Fibroblast of lung (primary cell): ENCODE data around the gene SLCO1B3.
A peak's percentile ranks its signal among the peaks of the same experiment; 100 is the strongest.

Source experiments
- CTCF ChIP-seq, 2 donors: IDR thresholded peaks in 1 of 2; conservative IDR thresholded peaks in 1 of 2; 1 replicate in 1 of 2; 2 replicates in 1 of 2; pipeline ENCODE4 v1.5.1; 2011 to 2012; ENCODE audit warnings: low read length in 2 of 2, control low read depth in 1 of 2, inconsistent platforms in 1 of 2, low read depth in 1 of 2, mild to moderate bottlenecking in 1 of 2
- EZH2 ChIP-seq: IDR thresholded peaks from 2 replicates; pipeline ENCODE4 v1.5.1; 2012; ENCODE audit warnings: low read length, control low read depth, mild to moderate bottlenecking; ENCODE audit errors: missing control alignments

GRCh38 chr12:20946732-20947131, 136.2 kb downstream of the SLCO1B3 start:
- TF ChIP-seq CTCF (conservative IDR thresholded peaks at IDR 0.05 in 1 of 2, IDR thresholded peaks at IDR 0.05 in 1 of 2; ENCODE audit: low read depth in 1 of 2, low read length in 2 of 2) (peak in 1 of 2 donors; percentile 18), EZH2 (no peak)
